ENCODE data around the gene IQCF5.
"Not testable (repeated sequence)": the region's sequence is repeated elsewhere in the genome, so short reads cannot be mapped to it uniquely, and the experiment has no call there.

The IQCF5 gene

DNA sequence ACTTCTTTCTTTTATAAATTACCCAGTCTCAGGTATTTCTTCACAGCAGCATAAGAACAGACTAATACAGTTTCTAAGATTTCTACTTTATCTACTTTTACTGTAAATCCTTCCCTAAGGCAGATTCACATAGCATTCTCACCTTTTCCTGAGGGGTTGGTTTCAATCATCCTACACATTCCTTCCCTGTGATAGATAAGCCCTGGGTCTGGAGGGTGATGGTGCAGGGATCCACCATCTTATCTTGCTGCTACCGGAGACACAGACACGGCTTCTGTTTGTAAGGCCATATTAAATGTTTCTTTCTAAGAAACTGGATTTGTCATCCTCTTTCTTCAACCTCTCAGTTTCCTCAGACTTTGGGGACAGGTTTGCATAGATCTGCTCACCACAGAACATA lies 6.1 kb downstream of the IQCF5 start:
- no peak for DNase-seq (ENCODE audit: low read depth)
- no peak overlapping the region for H3K4me3 ChIP-seq (replicated peaks; ENCODE audit: low read depth, low read length)
- TF ChIP-seq, protein P1, sequence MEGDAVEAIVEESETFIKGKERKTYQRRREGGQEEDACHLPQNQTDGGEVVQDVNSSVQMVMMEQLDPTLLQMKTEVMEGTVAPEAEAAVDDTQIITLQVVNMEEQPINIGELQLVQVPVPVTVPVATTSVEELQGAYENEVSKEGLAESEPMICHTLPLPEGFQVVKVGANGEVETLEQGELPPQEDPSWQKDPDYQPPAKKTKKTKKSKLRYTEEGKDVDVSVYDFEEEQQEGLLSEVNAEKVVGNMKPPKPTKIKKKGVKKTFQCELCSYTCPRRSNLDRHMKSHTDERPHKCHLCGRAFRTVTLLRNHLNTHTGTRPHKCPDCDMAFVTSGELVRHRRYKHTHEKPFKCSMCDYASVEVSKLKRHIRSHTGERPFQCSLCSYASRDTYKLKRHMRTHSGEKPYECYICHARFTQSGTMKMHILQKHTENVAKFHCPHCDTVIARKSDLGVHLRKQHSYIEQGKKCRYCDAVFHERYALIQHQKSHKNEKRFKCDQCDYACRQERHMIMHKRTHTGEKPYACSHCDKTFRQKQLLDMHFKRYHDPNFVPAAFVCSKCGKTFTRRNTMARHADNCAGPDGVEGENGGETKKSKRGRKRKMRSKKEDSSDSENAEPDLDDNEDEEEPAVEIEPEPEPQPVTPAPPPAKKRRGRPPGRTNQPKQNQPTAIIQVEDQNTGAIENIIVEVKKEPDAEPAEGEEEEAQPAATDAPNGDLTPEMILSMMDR (IDR thresholded peaks at IDR 0.05; ENCODE audit: low read length, missing control alignments), result no peak

DNA sequence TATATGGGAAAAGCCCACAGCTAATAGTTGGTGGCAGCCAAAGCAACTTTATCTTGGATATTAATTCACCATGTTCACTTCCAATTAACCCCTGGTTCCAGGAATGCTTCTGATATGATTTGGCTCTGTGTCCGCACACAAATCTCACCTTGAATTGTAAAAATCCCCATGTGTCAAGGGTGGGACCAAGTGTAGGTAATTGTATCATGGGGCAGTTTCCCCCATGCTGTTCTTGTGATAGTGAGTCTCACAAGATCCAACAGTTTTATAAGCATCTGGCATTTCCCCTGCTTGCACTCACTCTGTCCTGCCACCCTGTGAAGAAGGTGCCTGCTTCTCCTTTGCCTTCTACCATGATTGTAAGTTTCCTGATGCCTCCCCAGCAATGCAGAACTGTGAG lies 6.5 kb downstream of the IQCF5 start:
- H3K4me3 ChIP-seq (replicated peaks; ENCODE audit: low read depth, low read length); DNase-seq (ENCODE audit: low read depth): not testable (repeated sequence)

DNA sequence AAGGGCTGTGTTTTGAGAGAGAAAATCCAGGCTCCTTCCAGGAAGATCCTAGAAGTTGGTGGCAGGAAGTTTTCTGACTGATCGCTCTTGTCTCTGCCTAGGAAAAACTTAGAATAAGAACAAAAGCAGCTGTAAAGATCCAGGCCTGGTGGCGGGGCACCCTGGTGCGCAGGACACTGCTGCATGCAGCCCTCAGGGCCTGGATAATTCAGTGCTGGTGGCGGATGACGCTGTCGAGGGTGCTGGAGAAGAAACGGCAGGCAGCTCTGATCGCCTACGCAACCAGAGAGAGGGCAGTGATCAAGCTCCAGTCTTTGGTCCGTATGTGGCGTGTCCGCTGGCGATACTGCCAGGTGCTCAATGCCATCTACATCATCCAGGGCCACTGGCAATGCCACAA lies 12.5 kb downstream of the IQCF5 start:
- H3K4me3 ChIP-seq (replicated peaks; ENCODE audit: low read depth, low read length), result no peak overlapping the region
- TF ChIP-seq, protein P1 (IDR thresholded peaks at IDR 0.05; ENCODE audit: low read length, missing control alignments), result no peak
- DNase-seq (ENCODE audit: low read depth), result no peak

DNA sequence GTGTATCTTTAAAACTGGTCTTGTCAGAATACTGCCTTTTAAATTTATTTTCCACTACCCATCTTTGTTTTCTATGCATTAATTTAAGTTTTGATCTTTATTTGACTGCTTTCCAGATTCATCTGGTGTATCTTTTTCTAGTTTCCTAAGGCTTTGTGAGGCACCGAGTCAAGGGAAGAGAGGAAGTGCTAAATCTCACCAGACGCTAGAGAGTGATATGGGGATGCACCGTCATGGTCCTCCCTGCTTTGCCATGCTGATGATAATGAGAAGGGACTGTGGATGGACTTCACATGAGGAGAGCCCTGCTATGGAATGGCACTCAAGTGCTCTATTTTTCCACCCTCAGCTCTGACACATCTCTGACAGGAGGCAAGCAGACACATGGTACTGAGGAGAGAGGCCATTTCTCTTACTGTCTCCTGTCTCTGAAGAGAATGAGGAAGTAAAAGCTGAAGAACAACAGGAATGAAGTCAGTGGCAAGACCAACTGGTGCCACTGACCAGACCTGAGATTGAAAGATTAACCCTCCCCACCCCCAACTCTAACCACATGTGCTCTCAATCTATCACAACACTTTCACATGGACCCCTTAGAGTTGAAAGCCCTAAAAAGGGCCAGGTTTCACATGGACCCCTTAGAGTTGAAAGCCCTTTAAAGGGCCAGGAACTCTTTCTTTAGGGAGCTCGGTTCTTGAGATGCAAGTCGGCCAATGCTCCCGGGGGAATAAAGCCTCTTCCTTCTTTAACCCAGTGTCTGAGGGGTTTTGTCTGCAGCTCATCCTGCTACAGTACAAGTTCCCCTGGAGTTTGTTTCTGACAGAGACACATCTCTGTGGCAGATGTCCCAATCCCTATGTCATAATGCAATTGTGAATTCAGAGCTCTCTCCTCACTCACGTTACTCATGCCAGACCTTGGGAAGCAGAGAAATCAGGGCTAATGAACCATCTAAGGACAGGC lies 14.4 kb downstream of the IQCF5 start, which contains the start of gene IQCF2:
TSS of gene IQCF2 (plus strand) at position 913 of the 963 bp plus-strand sequence. CDS start 52 bp downstream, outside the sequence.
- TF ChIP-seq, protein P1 (IDR thresholded peaks at IDR 0.05; ENCODE audit: low read length, missing control alignments), result no peak
- H3K4me3 ChIP-seq (replicated peaks; ENCODE audit: low read depth, low read length), result no peak within 1 kb of the TSS
- no peak for DNase-seq (ENCODE audit: low read depth)

DNA sequence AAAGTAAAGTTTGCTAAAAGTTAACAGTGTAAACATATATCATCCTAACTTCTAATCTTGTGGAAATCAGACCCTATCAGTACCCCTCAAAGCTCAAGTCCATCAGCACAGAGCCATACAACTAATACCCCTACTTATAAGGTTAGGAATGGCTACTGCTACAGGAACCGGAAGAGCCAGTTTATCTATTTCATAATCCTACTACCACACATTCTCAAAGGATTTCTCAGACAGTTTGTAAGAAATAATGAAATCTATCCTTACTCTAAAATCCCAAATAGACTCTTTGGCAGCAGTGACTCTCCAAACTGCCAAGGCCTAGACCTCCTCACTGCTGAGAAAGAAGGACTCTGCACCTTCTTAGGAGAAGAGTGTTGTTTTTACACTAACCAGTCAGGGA lies 20.0 kb downstream of the IQCF5 start:
- not testable (repeated sequence) for H3K4me3 ChIP-seq (replicated peaks; ENCODE audit: low read depth, low read length)
- peak; percentile 2 for DNase-seq (ENCODE audit: low read depth)

DNA sequence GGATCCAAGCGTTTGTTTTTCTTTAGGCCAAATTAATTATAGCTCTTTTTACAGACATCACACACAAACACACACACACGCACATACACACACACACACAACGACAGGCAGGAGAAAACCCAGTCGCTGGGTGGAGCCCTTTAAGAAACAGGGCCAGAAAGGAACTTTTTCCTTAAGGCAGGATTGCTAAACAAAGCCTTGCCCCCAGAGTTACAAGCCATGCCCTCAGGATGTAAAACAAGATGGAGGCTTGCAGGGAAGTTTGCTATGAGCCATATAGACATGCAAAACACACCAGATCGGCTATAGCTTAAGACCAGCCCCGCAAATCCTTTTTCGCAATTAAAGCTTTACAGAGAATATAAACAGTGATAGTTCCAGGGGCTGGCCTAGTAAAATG lies 30.3 kb downstream of the IQCF5 start:
- TF ChIP-seq, protein P1 (IDR thresholded peaks at IDR 0.05; ENCODE audit: low read length, missing control alignments), result no peak
- DNase-seq (ENCODE audit: low read depth), result no peak

DNA sequence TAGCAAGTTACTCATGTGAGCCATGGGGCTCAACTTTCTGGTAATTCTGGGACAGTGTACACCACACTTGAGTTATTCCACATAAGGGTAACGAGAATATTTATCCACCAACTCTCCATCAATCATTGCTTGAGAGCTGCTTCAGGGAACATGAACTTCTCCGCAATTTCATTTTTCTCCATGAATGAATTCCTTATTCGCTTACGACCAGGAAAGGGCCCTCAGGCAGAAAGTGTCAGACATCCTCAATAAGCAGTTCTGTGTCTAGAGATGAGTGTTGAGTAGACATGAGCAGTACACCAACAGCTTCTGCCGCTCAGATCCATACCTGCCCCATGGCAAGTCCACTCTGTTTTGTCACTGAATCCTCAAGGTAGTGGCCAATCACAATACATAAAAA lies 38.8 kb downstream of the IQCF5 start:
- DNase-seq (ENCODE audit: low read depth), result no peak
- H3K4me3 ChIP-seq (replicated peaks; ENCODE audit: low read depth, low read length), result no peak overlapping the region
- TF ChIP-seq, protein P1 (IDR thresholded peaks at IDR 0.05; ENCODE audit: low read length, missing control alignments), result no peak

More for the DNA sequence above, 30.3 kb downstream of the IQCF5 start:
- H3K4me3 ChIP-seq (replicated peaks; ENCODE audit: low read depth, low read length), result no peak overlapping the region
